GM12892 (cell line): ENCODE results near the gene ATG4D.
A peak's percentile ranks its signal among the peaks of the same experiment; 100 is the strongest.

Experiments used
- POLR2A ChIP-seq: IDR thresholded peaks from 2 replicates; pipeline ENCODE4 v1.6.1; 2011; ENCODE audit warnings: low read depth, low read length, control low read depth
- POLR2AphosphoS5 ChIP-seq: IDR thresholded peaks from 2 replicates; pipeline ENCODE4 v1.6.1; 2011; ENCODE audit warnings: low read depth, low read length, control low read depth

GRCh38 chr19:10566658-10567410 lies 23.1 kb downstream of the ATG4D start:
- peak; percentile 43 for TF ChIP-seq POLR2A
- 0 out of 2 replicates have a peak, but pooled peaks have one; percentile 31 for TF ChIP-seq POLR2AphosphoS5
